Neural cell (in vitro differentiated cells): Measurements from ENCODE around the gene AMDHD2. TPM values are rescaled to one million over a fixed set of nuclear protein-coding genes. Genes with fewer than 3 reads are reported as not detected.

Source experiments
- H2AFZ ChIP-seq: fragments of 200-600, 300-800 bp; sonication (generic), shearing (Covaris generic); 2 replicates; pipeline ENCODE4 v1.6.0; 2014; ENCODE audit warnings: low read depth, mild to moderate bottlenecking, antibody characterized with exemption, low read length, moderate library complexity
- H3F3A ChIP-seq: fragments of 200-600 bp; shearing (Covaris generic); 2 replicates; pipeline ENCODE4 v1.6.1; 2016; ENCODE audit warnings: mild to moderate bottlenecking, moderate library complexity, mixed read lengths, antibody characterized with exemption, low read length; ENCODE audit not compliant: insufficient read depth, poor library complexity, severe bottlenecking
- H3K27ac ChIP-seq: fragments of 200-600, 300-800 bp; sonication (generic), shearing (Covaris generic); 2 replicates; pipeline ENCODE4 v1.5.1; 2014; ENCODE audit warnings: mild to moderate bottlenecking, low read length, moderate library complexity
- H3K27me3 ChIP-seq: fragments of 300-800, 200-600 bp; sonication (generic), shearing (Covaris generic); 2 replicates; pipeline ENCODE4 v1.6.0; 2014; ENCODE audit warnings: mild to moderate bottlenecking, low read depth, low read length, moderate library complexity; ENCODE audit not compliant: insufficient read depth
- H3K36me3 ChIP-seq: fragments of 300-800, 200-600 bp; sonication (generic), shearing (Covaris generic); 2 replicates; pipeline ENCODE4 v1.5.1; 2014; ENCODE audit warnings: mild to moderate bottlenecking, antibody characterized with exemption, low read length, moderate library complexity; ENCODE audit not compliant: insufficient read depth
- H3K4me2 ChIP-seq: fragments of 300-800, 200-600 bp; sonication (generic), shearing (Covaris generic); 2 replicates; pipeline ENCODE4 v1.6.0; 2014; ENCODE audit warnings: mild to moderate bottlenecking, low read length
- H3K4me3 ChIP-seq: fragments of 300-800, 200-600 bp; sonication (generic), shearing (Covaris generic); 2 replicates; pipeline ENCODE4 v1.5.1; 2014; ENCODE audit warnings: mild to moderate bottlenecking, low read length, moderate library complexity
- H3K79me2 ChIP-seq: fragments of 200-600 bp; shearing (Covaris generic); replicated peaks from 2 replicates; pipeline ENCODE4 v1.6.0; 2014; ENCODE audit warnings: mild to moderate bottlenecking, low read length, moderate library complexity; ENCODE audit not compliant: insufficient read depth
- H3K9ac ChIP-seq: fragments of 300-800, 200-600 bp; sonication (generic), shearing (Covaris generic); 2 replicates; pipeline ENCODE4 v1.6.1; 2016; ENCODE audit warnings: mild to moderate bottlenecking, low read length, mixed read lengths
- H3K9me2 ChIP-seq: fragments of 200-600 bp; shearing (Covaris generic); 2 replicates; pipeline ENCODE4 v1.6.1; 2016; ENCODE audit warnings: mild to moderate bottlenecking, low read length, mixed read lengths; ENCODE audit not compliant: insufficient read depth
- H3K9me3 ChIP-seq: fragments of 200-600, 300-800 bp; sonication (generic), shearing (Covaris generic); 2 replicates; pipeline ENCODE4 v1.6.1; 2016; ENCODE audit warnings: mild to moderate bottlenecking, mixed run types, low read length, moderate library complexity, mixed read lengths
- H4K20me1 ChIP-seq: fragments of 200-600 bp; shearing (Covaris generic); 2 replicates; pipeline ENCODE4 v1.6.1; 2016; ENCODE audit warnings: mild to moderate bottlenecking, mixed run types; ENCODE audit not compliant: insufficient read depth
- EP300 ChIP-seq: fragments of 450-650 bp; conservative IDR thresholded peaks from 2 replicates; pipeline ENCODE4 v1.6.1; 2014; ENCODE audit warnings: antibody characterized with exemption, mild to moderate bottlenecking, moderate library complexity; ENCODE audit not compliant: poor library complexity, severe bottlenecking
- EZH2 ChIP-seq: fragments of 200-600, 300-800 bp; shearing (Covaris generic), sonication (generic); IDR thresholded peaks from 2 replicates; pipeline ENCODE4 v1.6.1; 2014; ENCODE audit warnings: antibody characterized with exemption, low read length, borderline replicate concordance, mild to moderate bottlenecking; ENCODE audit not compliant: insufficient read depth, poor library complexity, severe bottlenecking
- MXI1 ChIP-seq: fragments of 450-650 bp; conservative IDR thresholded peaks from 2 replicates; pipeline ENCODE4 v1.6.1; 2014; ENCODE audit warnings: antibody characterized with exemption, mild to moderate bottlenecking; ENCODE audit not compliant: poor library complexity, severe bottlenecking
- POLR2AphosphoS5 ChIP-seq: IDR thresholded peaks from 2 replicates; pipeline ENCODE4 v1.6.1; 2012
- RAD21 ChIP-seq: fragments of 450-650 bp; conservative IDR thresholded peaks from 2 replicates; pipeline ENCODE4 v1.6.1; 2014; ENCODE audit warnings: antibody characterized with exemption, mild to moderate bottlenecking, moderate library complexity
- REST ChIP-seq: IDR thresholded peaks from 2 replicates; pipeline ENCODE4 v1.6.1; 2012; ENCODE audit warnings: borderline replicate concordance
- SMC3 ChIP-seq: fragments of 450-650 bp; conservative IDR thresholded peaks from 2 replicates; pipeline ENCODE4 v1.6.1; 2014; ENCODE audit warnings: antibody characterized with exemption, mild to moderate bottlenecking, moderate library complexity; ENCODE audit not compliant: poor library complexity
- TAF1 ChIP-seq: IDR thresholded peaks from 2 replicates; pipeline ENCODE4 v1.6.1; 2012; ENCODE audit warnings: low read depth
- polyA plus RNA-seq: library from polyadenylated mRNA; depleted of rRNA; stranded (reverse); fragments of >200 nt; gene quantifications from 2 replicates; pipeline ENCODE4 v1.2.3, GENCODE V29; 2014
- TF ChIP-seq, protein P1 (sequence below): fragments of 450-650 bp; IDR thresholded peaks from 2 replicates; pipeline ENCODE4 v1.5.1; 2014; ENCODE audit warnings: antibody characterized with exemption, mild to moderate bottlenecking, moderate library complexity; ENCODE audit not compliant: poor library complexity, severe bottlenecking

AMDHD2 gene
- polyA plus RNA-seq, 1 donor from 2014 or later, result 50.0 TPM

DNA sequence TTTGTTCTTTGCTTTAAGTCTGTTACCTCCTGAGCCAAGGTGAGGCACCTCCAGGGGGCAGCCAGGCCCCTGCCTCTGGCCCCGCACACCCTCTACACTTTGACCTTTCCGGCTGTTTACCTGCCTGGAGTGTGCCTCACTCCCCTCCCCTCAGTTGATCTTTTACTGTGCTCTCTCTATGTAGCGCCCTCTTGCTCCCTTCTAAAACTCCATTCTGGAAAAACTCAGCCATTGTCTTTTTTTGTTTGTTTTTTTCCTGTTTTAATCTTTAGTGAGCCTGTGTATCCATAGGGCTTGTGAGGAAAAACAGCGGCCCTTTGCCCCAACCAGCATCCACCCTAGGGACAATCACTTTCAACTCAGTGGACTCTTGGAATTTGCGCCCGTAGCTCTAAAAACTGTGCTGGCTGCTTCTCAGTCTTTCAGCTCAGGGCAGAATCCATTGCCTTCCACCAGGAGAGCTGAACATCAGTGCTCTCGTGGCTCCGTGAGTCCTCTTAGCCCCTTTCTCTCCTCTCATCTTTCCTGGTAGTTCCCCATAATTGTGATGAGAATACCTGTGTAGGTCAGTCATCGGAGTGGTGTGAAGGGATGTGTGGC, 4.3 kb downstream of the AMDHD2 start:
- Histone ChIP-seq H3K27me3 (no peaks in the 10 kb centered on the region), H3K79me2 (peaks cover 8% of the 10 kb centered on the region), H3K9me2 (no peaks in the 10 kb centered on the region), H3K36me3 (no peaks in the 10 kb centered on the region), H3K27ac (no peak overlapping the region), H4K20me1 (peaks cover under 1% of the 10 kb centered on the region), H3K4me2 (no peak overlapping the region), H3K9me3 (no peaks in the 10 kb centered on the region), H3K9ac (no peak overlapping the region), H2AFZ (no peak overlapping the region), H3K4me3 (no peak overlapping the region), H3F3A (no peaks in the 10 kb centered on the region)
- TF ChIP-seq EP300 (no peak), TAF1 (no peak), MXI1 (no peak), RAD21 (no peak), EZH2 (no peak)
- TF ChIP-seq, protein P1, sequence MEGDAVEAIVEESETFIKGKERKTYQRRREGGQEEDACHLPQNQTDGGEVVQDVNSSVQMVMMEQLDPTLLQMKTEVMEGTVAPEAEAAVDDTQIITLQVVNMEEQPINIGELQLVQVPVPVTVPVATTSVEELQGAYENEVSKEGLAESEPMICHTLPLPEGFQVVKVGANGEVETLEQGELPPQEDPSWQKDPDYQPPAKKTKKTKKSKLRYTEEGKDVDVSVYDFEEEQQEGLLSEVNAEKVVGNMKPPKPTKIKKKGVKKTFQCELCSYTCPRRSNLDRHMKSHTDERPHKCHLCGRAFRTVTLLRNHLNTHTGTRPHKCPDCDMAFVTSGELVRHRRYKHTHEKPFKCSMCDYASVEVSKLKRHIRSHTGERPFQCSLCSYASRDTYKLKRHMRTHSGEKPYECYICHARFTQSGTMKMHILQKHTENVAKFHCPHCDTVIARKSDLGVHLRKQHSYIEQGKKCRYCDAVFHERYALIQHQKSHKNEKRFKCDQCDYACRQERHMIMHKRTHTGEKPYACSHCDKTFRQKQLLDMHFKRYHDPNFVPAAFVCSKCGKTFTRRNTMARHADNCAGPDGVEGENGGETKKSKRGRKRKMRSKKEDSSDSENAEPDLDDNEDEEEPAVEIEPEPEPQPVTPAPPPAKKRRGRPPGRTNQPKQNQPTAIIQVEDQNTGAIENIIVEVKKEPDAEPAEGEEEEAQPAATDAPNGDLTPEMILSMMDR, result no peak

DNA sequence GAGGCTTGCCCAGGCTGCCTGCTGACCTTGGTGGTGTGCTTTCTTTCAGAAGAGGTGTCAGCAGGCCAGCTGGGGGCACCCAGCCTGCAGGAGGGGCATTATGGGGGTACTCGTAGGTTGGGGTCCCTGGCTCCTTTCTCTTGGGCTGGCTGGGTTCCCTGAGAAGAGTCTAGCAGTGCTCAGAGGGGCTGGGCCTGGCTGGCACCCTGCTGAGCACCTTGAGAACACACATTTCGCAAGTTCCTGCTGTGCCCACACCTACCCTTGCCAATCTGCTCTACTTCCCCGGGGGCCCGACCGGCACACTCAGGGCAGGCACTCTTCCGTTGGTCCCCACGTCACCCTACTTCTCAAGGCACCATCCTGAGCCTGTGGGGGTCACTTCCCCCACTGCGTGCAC, 6.0 kb downstream of the AMDHD2 start:
- Histone ChIP-seq H3K4me3 (no peak overlapping the region), H3K27ac (no peak overlapping the region), H3K9ac (no peak overlapping the region), H3K9me3 (no peaks in the 10 kb centered on the region), H4K20me1 (no peaks in the 10 kb centered on the region), H3K27me3 (no peaks in the 10 kb centered on the region), H3K9me2 (no peaks in the 10 kb centered on the region), H2AFZ (no peak overlapping the region), H3K36me3 (no peaks in the 10 kb centered on the region), H3K79me2 (peaks cover 3% of the 10 kb centered on the region), H3K4me2 (no peak overlapping the region), H3F3A (no peaks in the 10 kb centered on the region)
- TF ChIP-seq EZH2, result no peak
- TF ChIP-seq POLR2AphosphoS5, result no peak
- TF ChIP-seq MXI1, result no peak
- TF ChIP-seq REST, result no peak
- TF ChIP-seq EP300, result no peak
- no peak for TF ChIP-seq RAD21
- TF ChIP-seq SMC3, result no peak
- no peak for TF ChIP-seq TAF1
- TF ChIP-seq, protein P1, result no peak
